ENCODE data around the gene EEF1E1.

- no peak for TF ChIP-seq EP300 (IDR thresholded peaks at IDR 0.05; ENCODE audit: low read depth)
- no peak for TF ChIP-seq CTCF (IDR thresholded peaks at IDR 0.05)
- no peak for TF ChIP-seq POLR2AphosphoS5 (IDR thresholded peaks at IDR 0.05)
Observed at GRCh38 chr6:8143945-8144344, 41.6 kb upstream of the EEF1E1 start.

All from transverse colon (tissue), 4 donors.